VCaP (cell line): ENCODE results near the gene SKI.

Experiments used
- H3K27ac ChIP-seq: fragments of 450-650 bp; 2 replicates; pipeline ENCODE4 v1.5.1; 2017
- CTCF ChIP-seq: fragments of 450-650 bp; conservative IDR thresholded peaks from 2 replicates; pipeline ENCODE4 v1.5.1; 2017; ENCODE audit warnings: mild to moderate bottlenecking, moderate library complexity

The SKI gene

GRCh38 chr1:2302292-2302925 is 74.3 kb downstream of the SKI start:
- H3K27ac ChIP-seq: no peak overlapping the region

GRCh38 chr1:2303016-2303775 is 75.1 kb downstream of the SKI start:
- H3K27ac ChIP-seq: no peak overlapping the region

More at GRCh38 chr1:2302292-2302925, 74.3 kb downstream of the SKI start:
- no peak for TF ChIP-seq CTCF

GRCh38 chr1:2303781-2304180 is 75.7 kb downstream of the SKI start:
- TF ChIP-seq CTCF: no peak
- no peak overlapping the region for H3K27ac ChIP-seq

More at GRCh38 chr1:2303016-2303775, 75.1 kb downstream of the SKI start:
- TF ChIP-seq CTCF: no peak

GRCh38 chr1:2304282-2304681 is 76.2 kb downstream of the SKI start:
- no peak overlapping the region for H3K27ac ChIP-seq
- TF ChIP-seq CTCF: no peak

- no peak overlapping the region for H3K27ac ChIP-seq
- TF ChIP-seq CTCF: no peak
Observed at GRCh38 chr1:2304921-2305681, 77.0 kb downstream of the SKI start.

GRCh38 chr1:2306151-2306978 is 78.2 kb downstream of the SKI start:
- no peak for TF ChIP-seq CTCF
- no peak overlapping the region for H3K27ac ChIP-seq
